OCI-M2 (cell line): ENCODE data around the gene GHRL.
"Not testable (repeated sequence)": the region's sequence is repeated elsewhere in the genome, so short reads cannot be mapped to it uniquely, and the experiment has no call there.

Source experiments
- DNase-seq: peaks from one replicate; lab custom pipeline; 2025; ENCODE audit not compliant: unreplicated experiment; lab: John Stamatoyannopoulos, UW

The GHRL gene

GRCh38 chr3:10300087-10300486 lies 7.3 kb upstream of the GHRL start:
- DNase-seq: no peak

DNA sequence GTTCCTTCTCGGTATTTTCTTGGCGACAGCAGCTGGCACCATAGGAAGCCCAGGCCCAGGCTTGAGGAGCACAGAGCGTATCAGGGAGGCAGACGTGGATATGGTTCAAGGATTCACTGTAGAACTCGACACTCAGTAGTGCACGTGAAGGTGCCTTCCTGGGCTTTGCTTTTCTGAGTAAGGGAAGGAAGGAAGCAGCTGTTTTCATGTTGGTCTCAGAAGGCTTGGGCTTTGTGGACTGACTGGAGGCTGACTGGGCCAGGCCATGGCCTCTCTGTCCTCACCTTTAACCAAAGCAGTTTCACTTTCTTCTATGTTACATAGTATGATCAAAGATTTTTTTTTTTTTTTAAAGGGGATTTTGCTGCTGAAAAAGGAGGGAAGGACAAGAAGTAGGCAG lies 6.9 kb upstream of the GHRL start:
- no peak for DNase-seq

GRCh38 chr3:10299175-10299574 lies 6.4 kb upstream of the GHRL start:
- DNase-seq: no peak

- DNase-seq: not testable (repeated sequence)
Observed at GRCh38 chr3:10298064-10298463, 5.3 kb upstream of the GHRL start.

DNA sequence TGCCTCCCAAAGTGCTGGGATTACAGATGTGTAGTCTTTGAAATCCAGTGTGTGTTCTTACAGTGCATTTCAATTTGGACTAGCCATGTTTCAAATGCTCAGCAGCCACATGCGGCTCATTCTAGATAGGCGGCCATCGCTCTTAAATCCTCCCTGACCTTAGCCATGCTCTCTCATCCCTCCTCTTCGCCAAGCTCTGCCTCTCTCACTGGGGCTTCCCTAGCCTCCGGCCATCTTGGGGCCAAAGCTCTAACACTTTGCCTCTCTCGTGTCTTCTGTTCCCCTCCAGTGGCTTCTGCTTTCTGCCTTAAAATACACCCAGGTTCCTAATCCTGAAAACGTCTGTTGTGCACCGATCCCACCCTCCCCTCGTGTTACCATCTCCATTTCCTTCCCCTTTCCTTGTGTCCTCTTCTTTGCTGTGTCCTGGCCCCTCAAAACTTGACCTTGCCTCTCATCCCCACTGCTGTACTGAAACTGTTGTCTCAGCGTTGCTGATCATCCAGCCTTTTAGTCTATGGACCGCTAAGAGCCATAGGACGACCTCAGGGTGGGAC lies 1.4 kb upstream of the GHRL start:
- DNase-seq: no peak

DNA sequence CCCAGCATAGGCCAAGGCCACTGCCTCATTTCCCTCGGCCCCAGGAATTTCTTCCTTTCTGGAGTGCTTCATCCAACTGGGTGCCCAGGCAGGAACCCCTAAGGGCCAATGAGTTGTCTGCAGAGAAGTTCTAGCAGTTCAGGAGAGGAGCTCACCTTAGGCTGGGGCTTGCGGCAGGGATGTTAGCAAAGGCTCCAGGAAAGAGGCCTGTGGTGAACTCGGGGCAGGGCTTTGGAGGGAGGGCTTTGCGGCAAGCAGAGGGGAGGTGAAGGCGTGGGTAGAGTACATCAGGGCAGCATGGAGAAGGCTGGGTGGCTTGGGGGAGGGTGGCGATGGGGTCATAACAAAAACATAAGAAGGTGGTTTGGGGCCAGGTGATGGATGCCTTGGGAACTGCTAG lies 1.1 kb downstream of the GHRL start:
- no peak for DNase-seq

DNA sequence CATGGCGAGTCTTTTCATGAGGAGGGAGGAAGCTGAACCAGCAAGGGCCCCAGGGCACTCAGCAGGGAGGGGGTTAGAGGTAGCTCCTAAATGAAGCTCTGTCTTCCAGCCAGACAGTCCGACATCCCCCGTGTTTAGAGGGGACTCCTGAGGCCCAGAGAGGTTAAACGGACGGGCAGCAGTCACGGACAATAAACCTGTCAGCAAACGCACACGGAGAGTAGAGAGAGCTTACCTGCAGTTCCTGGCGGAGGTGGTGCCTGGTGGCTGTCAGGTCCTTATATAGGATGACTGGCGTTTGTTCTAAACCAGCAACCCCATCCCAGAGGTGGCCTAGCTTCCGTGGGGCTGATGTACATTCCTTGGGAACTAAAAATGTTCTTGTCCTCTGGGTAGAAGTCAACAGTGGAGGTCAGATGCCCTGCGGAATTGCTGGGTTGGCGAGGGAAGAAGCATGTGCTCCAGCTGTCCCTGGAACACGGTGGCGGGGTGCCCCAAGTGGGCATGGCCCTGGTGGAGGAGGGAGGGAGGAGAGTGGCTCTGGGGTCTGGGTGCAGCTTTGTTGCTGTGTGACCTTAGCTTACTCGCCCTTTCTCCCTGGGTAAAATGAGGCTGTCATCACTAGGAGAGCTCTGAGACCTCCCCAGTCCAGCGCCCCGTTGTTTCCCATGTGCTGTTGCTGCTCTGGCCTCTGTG lies 2.1 kb downstream of the GHRL start:
- DNase-seq: no peak

- no peak for DNase-seq
Observed at GRCh38 chr3:10289787-10290355, 2.9 kb downstream of the GHRL start.

DNA sequence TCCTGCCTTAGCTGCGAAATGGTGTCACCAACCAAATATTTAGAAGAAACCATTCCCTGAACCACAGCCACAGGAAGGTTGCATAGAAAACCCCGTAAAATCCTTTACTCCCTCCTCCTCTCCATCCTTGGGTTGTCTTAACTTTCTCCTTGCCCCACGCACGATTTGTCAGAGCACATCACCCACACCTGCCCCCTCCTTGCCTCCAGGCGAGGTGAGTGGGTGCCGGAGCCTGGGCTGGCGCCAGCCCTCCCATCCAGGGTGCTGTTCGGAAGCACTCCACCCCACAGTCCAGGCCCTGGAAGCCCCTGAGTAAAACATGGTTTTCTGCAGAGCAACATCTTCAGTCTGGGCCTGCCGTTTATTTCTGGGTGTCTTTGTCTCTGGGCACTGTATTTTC lies 3.7 kb downstream of the GHRL start:
- DNase-seq: no peak

DNA sequence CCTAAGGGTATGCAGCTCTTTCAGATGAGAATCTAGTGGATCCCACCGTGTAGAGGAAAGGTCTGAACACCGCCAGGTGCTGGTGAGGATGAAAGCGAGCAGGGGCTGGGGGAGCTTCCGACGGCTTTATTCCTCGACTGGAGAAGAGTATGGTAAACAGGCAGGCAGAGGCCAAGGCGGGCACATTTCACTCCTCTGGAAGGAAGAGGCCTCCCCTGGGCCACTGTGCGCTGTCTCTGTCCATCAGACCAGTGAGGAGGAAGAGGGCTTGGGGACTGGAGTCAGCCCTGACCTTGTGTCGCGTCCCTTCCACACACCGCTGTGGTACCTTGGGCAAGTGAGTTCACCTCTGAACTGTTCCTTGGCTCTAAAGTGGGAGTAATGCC lies 4.2 kb downstream of the GHRL start:
- DNase-seq: no peak

DNA sequence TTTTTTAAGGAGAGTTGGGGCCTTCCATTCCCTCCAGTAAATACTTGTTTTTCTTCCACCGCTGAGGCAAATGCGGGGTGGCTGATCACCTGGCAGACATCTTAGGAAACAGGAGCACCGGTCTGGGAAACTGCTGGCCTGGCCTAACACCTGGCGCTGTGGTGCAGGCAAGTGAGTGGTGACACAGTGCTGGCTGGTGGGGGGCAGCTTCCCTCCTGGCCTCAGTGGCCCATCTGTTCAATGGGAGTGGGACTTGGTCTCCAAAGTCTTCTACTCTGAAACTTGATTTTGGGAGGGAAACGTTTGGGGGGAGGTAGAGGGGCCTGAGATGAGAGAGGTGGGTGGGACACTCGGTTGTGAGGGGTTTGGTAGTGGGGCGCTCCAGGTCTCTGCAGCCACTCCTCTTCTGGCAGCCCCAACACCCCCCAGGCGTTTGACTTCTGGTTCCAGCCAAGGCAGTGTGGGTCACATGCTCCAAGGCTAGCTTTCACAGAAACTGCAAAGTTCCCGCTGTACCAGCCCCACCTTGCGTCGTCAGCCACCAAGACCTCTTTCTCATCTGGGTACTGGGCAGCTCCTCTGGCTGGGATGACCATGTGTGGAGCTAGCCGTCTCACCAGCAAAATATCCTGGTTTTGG lies 4.7 kb downstream of the GHRL start:
- DNase-seq: no peak

- no peak for DNase-seq
Observed at GRCh38 chr3:10286596-10287295, 6.0 kb downstream of the GHRL start.

DNA sequence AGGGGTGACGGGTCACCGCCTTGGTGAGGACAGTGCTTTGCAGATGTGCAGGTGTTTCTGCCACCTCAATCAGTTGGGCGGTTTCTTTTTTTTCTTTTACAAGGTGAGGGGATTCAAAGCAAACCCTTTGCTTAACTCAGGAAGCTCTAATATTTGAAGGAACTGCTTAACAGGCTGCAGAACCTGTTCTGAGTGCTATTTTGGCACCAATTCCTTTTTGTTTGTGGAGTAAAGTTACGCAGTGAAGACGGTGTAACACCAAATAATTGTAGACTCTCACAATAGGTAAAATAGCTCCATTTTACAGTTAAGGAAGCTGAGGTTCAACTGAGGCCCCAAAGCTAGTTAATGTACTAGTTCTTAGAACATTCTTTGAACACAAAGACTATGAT lies 6.6 kb downstream of the GHRL start:
- DNase-seq: no peak

DNA sequence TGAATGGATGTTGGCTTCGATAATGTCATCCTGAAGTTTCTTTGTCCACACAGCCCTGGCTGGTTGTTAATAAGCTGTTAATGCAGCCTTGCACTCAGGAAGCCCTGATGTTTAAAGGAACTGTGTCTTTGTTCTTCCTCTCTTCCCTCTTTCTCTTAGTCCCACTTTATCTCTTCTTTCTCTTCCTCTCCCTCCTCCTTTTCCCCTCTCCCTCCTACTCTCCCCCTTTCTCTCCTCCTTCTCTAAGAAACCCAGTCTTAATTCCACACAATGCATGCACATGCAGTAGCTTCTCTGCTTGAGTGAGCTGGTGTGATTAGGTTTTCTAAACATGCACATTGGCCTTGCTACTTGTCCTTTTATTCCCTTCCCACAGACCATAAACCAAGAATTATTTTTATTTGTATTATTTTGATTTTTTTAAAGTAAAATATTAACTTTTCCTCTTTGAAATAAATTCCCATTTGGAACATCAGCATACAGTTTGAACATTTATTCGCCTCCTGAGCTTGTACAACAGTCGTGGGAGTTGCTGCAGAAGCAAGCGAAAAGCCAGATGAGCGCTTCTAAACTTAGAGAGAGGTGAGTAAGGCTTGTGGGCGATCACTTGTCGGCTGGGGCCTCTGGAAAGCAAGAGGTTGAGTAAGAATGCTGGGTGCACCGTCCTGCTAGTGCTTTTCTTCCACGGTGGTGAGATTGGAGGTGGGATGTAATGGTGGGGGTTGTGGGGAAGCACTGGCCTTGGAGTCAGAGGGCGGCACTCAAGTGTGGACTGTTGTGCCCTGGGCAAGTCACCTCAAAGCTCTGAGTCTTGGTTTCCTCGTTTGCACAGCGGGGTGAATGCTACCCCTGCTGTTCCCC lies 7.2 kb downstream of the GHRL start:
- DNase-seq: no peak

GRCh38 chr3:10284496-10284895 lies 8.3 kb downstream of the GHRL start:
- DNase-seq: no peak

GRCh38 chr3:10283638-10284037 lies 9.1 kb downstream of the GHRL start:
- no peak for DNase-seq

DNA sequence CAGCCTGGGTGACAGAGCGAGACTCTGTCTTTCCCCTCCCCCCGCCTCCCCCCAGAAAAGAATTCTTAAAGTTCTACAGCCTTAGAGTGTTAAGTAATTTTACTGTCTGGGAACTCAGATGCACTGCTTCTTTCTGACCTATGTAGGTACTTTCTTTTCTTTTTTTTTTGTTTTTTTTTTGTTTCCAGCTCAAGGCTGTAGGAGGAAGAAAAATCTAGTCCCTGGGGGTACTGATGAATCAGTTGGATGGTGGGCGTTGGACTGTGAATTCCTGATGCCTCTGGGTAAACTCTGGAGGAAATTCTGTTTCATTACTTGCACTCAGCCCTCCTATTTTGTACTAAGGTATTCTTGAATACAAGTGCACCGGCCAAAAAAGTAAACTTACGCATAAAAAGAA lies 10.8 kb downstream of the GHRL start:
- DNase-seq: no peak

- no peak for DNase-seq
Observed at GRCh38 chr3:10280571-10280970, 12.2 kb downstream of the GHRL start.

- DNase-seq: no peak
Observed at GRCh38 chr3:10280177-10280529, 12.6 kb downstream of the GHRL start.

- no peak for DNase-seq
Observed at GRCh38 chr3:10279384-10280176, 13.2 kb downstream of the GHRL start.
